PC-9 (cell line): ENCODE measurements around the gene ZDHHC7. TPM values are rescaled to one million over a fixed set of nuclear protein-coding genes. Genes with fewer than 3 reads are reported as not detected.

Experiments
- BruUV-seq: library from RNA; stranded (reverse); fragments of 400-500 nt; replicated peaks from 2 replicates; lab custom pipeline; 2021; lab: Mats Ljungman, UMichigan
- CTCF ChIA-PET: fragments of 300-600 bp; sonication (Branson Sonifier 250); formaldehyde crosslinking; loops from one replicate; lab custom pipeline; 2022; ENCODE audit warnings: antibody characterized with exemption; lab: Charles Lee
- POLR2A ChIA-PET: fragments of 300-600 bp; sonication (Branson Sonifier 250); formaldehyde crosslinking; loops from one replicate; lab custom pipeline; 2022; ENCODE audit warnings: antibody characterized with exemption; ENCODE audit not compliant: unreplicated experiment; lab: Charles Lee
- DNase-seq, 2 experiments: peaks; one replicate each; pipeline versions ENCODE4 v3.0.0 to v3.0.0-alpha.2; 2015 to 2022; ENCODE audit warnings: mixed read lengths in 1 of 2
- H2AFZ ChIP-seq: fragments of 200-600 bp; sonication (generic); 2 replicates; pipeline ENCODE4 v1.8.1; 2017; ENCODE audit warnings: antibody characterized with exemption
- H3F3A ChIP-seq: fragments of 200-600 bp; sonication (generic); 2 replicates; pipeline ENCODE4 v1.8.1; 2017; ENCODE audit warnings: antibody characterized with exemption, mild to moderate bottlenecking, low read depth; ENCODE audit not compliant: insufficient read depth
- H3K27ac ChIP-seq: fragments of 200-600 bp; sonication (generic); 2 replicates; pipeline ENCODE4 v1.6.1; 2016; ENCODE audit warnings: mixed run types
- H3K27me3 ChIP-seq: fragments of 200-600 bp; sonication (generic); 2 replicates; pipeline ENCODE4 v1.6.1; 2016; ENCODE audit warnings: low read depth, mixed run types; ENCODE audit not compliant: insufficient read depth
- H3K36me3 ChIP-seq: fragments of 200-600 bp; sonication (generic); 2 replicates; pipeline ENCODE4 v1.6.1; 2016; ENCODE audit warnings: low read depth, mixed run types
- H3K4me1 ChIP-seq: fragments of 200-600 bp; sonication (generic); replicated peaks from 2 replicates; pipeline ENCODE4 v1.6.1; 2016; ENCODE audit warnings: mixed run types; ENCODE audit not compliant: insufficient read depth
- H3K4me2 ChIP-seq: fragments of 200-600 bp; sonication (generic); 2 replicates; pipeline ENCODE4 v1.6.1; 2017; ENCODE audit warnings: mixed run types
- H3K4me3 ChIP-seq: fragments of 200-600 bp; sonication (generic); 2 replicates; pipeline ENCODE4 v1.6.1; 2016; ENCODE audit warnings: mixed run types
- H3K79me2 ChIP-seq: fragments of 200-600 bp; sonication (generic); 2 replicates; pipeline ENCODE4 v1.6.1; 2017; ENCODE audit warnings: low read depth, mixed run types
- H3K9me2 ChIP-seq: fragments of 200-600 bp; sonication (generic); 2 replicates; pipeline ENCODE4 v1.8.1; 2017; ENCODE audit warnings: mild to moderate bottlenecking; ENCODE audit not compliant: insufficient read depth
- H3K9me3 ChIP-seq: fragments of 200-600 bp; sonication (generic); 2 replicates; pipeline ENCODE4 v1.8.1; 2016; ENCODE audit warnings: low read depth; ENCODE audit not compliant: insufficient read depth
- H4K20me1 ChIP-seq: fragments of 200-600 bp; sonication (generic); 2 replicates; pipeline ENCODE4 v1.8.1; 2017; ENCODE audit not compliant: insufficient read depth
- EZH2 ChIP-seq: fragments of 200-600 bp; sonication (generic); IDR thresholded peaks from 2 replicates; pipeline ENCODE4 v1.8.0; 2017; ENCODE audit warnings: antibody characterized with exemption, low read depth
- intact Hi-C: fragments of 100-400 bp; cut with micrococcal nuclease; formaldehyde crosslinking; loops from one replicate; pipeline ENCODE4 v1.10.0; 2022; ENCODE audit not compliant: unreplicated experiment
- total RNA-seq: library from RNA; stranded (reverse); gene quantifications from 2 replicates; pipeline ENCODE4 v1.2.3, GENCODE V29; 2021
- TF ChIP-seq, protein P1 (sequence below): fragments of 200-600 bp; sonication (generic); conservative IDR thresholded peaks from 2 replicates; pipeline ENCODE4 v1.6.1; 2017; ENCODE audit warnings: mixed run types, antibody characterized with exemption, mild to moderate bottlenecking, moderate library complexity

Gene ZDHHC7
- total RNA-seq, 1 experiment from 2014 or later, result 79.3 TPM

GRCh38 chr16:85052536-85052935 is 41.2 kb upstream of the ZDHHC7 start:
- Histone ChIP-seq H3K27me3 (no peaks in the 10 kb centered on the region), H3K4me3 (no peak overlapping the region), H3K4me1 (peaks cover 16% of the 10 kb centered on the region), H3K9me2 (no peaks in the 10 kb centered on the region), H3F3A (peaks cover 7% of the 10 kb centered on the region; the same call in 1 of the 2 replicates), H3K79me2 (no peaks in the 10 kb centered on the region), H3K27ac (no peak overlapping the region), H4K20me1 (no peaks in the 10 kb centered on the region), H3K36me3 (no peaks in the 10 kb centered on the region), H3K4me2 (no peak overlapping the region), H2AFZ (no peak overlapping the region), H3K9me3 (no peaks in the 10 kb centered on the region)
- no peak for DNase-seq
- POLR2A ChIA-PET, result no interaction called here
- TF ChIP-seq EZH2, result no peak
- TF ChIP-seq, protein P1, sequence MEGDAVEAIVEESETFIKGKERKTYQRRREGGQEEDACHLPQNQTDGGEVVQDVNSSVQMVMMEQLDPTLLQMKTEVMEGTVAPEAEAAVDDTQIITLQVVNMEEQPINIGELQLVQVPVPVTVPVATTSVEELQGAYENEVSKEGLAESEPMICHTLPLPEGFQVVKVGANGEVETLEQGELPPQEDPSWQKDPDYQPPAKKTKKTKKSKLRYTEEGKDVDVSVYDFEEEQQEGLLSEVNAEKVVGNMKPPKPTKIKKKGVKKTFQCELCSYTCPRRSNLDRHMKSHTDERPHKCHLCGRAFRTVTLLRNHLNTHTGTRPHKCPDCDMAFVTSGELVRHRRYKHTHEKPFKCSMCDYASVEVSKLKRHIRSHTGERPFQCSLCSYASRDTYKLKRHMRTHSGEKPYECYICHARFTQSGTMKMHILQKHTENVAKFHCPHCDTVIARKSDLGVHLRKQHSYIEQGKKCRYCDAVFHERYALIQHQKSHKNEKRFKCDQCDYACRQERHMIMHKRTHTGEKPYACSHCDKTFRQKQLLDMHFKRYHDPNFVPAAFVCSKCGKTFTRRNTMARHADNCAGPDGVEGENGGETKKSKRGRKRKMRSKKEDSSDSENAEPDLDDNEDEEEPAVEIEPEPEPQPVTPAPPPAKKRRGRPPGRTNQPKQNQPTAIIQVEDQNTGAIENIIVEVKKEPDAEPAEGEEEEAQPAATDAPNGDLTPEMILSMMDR, result no peak
- CTCF ChIA-PET, result no interaction called here
- BruUV-seq, result no TSS peak
- intact Hi-C loops, result no loop called here

GRCh38 chr16:85051683-85052082 is 40.3 kb upstream of the ZDHHC7 start:
- Histone ChIP-seq H2AFZ (no peak overlapping the region), H3K79me2 (no peaks in the 10 kb centered on the region), H3F3A (peaks cover 7% of the 10 kb centered on the region; the same call in 1 of the 2 replicates), H3K9me3 (no peaks in the 10 kb centered on the region), H3K4me3 (no peak overlapping the region), H3K36me3 (no peaks in the 10 kb centered on the region), H3K4me1 (peaks cover 16% of the 10 kb centered on the region), H3K27me3 (no peaks in the 10 kb centered on the region), H3K9me2 (no peaks in the 10 kb centered on the region), H3K27ac (no peak overlapping the region), H3K4me2 (no peak overlapping the region), H4K20me1 (no peaks in the 10 kb centered on the region)
- intact Hi-C loops, result no loop called here
- no TSS peak for BruUV-seq
- no peak for DNase-seq
- TF ChIP-seq EZH2, result no peak
- TF ChIP-seq, protein P1, result no peak
- ChIA-PET POLR2A (interaction anchor here (0.6 kb wide), 1 partner anchor 16 kb away, joined by 4 read pairs; no protein-coding TSS in a partner anchor), CTCF (no interaction called here)

- Histone ChIP-seq H3K27me3 (no peaks in the 10 kb centered on the region), H3K9me3 (no peaks in the 10 kb centered on the region), H3K36me3 (no peaks in the 10 kb centered on the region), H3K4me2 (no peak overlapping the region), H3K27ac (no peak overlapping the region), H2AFZ (no peak overlapping the region), H3K9me2 (no peaks in the 10 kb centered on the region), H3K4me1 (peaks cover 16% of the 10 kb centered on the region), H4K20me1 (no peaks in the 10 kb centered on the region), H3K4me3 (no peak overlapping the region), H3K79me2 (no peaks in the 10 kb centered on the region), H3F3A (peaks cover 7% of the 10 kb centered on the region; the same call in 1 of the 2 replicates)
- ChIA-PET POLR2A (interaction anchor here (0.6 kb wide), 1 partner anchor 16 kb away, joined by 4 read pairs; no protein-coding TSS in a partner anchor), CTCF (no interaction called here)
- TF ChIP-seq EZH2, result no peak
- TF ChIP-seq, protein P1, result no peak
- intact Hi-C loops, result no loop called here
- BruUV-seq, result no TSS peak
- DNase-seq, result no peak
Measured at GRCh38 chr16:85051067-85051581, 39.8 kb upstream of the ZDHHC7 start.
